GM23248 (cell line): ENCODE measurements around the gene KRTAP3-3.

Experiments
- EZH2 ChIP-seq: fragments of 200-600 bp; sonication (generic); IDR thresholded peaks from 2 replicates; pipeline ENCODE4 v1.6.1; 2018; ENCODE audit warnings: antibody characterized with exemption, mild to moderate bottlenecking; ENCODE audit not compliant: insufficient read depth, poor library complexity, severe bottlenecking
- EZH2phosphoT487 ChIP-seq: fragments of 200-600 bp; sonication (generic); IDR thresholded peaks from 2 replicates; pipeline ENCODE4 v1.6.1; 2018; ENCODE audit warnings: antibody characterized with exemption, moderate library complexity, mild to moderate bottlenecking, low read depth; ENCODE audit not compliant: insufficient read depth

DNA sequence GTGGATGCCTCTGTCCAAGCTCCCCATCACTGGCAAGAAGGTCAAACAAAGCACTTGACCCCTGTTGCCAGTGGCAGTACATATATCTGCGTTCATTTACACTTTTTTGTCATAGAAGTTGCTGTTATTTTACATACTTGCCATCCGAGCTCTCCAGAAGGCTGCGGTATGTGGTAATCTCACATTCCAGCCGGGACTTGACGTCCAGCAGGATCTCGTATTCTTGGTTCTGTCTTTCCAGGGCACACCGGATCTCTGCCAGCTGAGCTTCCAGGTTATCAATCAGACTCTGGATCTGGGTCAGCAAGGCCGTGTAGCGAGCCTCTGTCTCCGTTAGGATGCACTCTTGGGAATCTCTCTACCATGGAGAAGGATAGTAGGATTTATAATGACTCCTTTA, 33.8 kb downstream of the KRTAP3-3 start:
- TF ChIP-seq EZH2phosphoT487, result no peak
- TF ChIP-seq EZH2, result no peak
